A673 (cell line): ENCODE results near the gene CLEC4M.

Experiments used
- EZH2 ChIP-seq: fragments of 200-600 bp; sonication (generic); IDR thresholded peaks from 2 replicates; pipeline ENCODE4 v1.6.1; 2017; ENCODE audit warnings: borderline replicate concordance, low read depth, mild to moderate bottlenecking, mixed read lengths, antibody characterized with exemption, low read length; ENCODE audit not compliant: poor library complexity, severe bottlenecking
- TF ChIP-seq, protein P1 (sequence below): fragments of 300-800, 200-600 bp; sonication (generic); conservative IDR thresholded peaks from 2 replicates; pipeline ENCODE4 v1.5.1; 2017; ENCODE audit warnings: low read depth, mild to moderate bottlenecking, antibody characterized with exemption, low read length, moderate library complexity, mixed read lengths

DNA sequence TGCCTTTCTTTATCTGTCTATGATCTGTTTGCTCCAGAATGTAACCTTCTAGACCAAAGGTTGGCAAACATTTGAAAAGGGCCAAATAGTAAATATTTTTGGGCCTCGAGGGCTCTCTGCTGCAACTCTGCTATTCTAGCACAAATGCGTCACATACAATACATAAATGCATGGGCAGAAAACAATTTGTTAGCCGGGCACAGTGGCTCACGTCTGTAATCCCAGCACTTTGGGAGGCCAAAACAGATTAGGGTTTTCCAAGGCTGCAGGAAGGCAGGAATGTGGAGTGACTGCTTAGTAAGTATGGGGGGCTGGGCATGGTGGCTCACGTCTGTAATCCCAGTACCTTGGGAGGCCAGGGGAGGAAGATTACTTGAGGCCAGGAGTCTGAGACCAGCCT lies 45.1 kb downstream of the CLEC4M start:
- TF ChIP-seq EZH2: no peak
- TF ChIP-seq, protein P1, sequence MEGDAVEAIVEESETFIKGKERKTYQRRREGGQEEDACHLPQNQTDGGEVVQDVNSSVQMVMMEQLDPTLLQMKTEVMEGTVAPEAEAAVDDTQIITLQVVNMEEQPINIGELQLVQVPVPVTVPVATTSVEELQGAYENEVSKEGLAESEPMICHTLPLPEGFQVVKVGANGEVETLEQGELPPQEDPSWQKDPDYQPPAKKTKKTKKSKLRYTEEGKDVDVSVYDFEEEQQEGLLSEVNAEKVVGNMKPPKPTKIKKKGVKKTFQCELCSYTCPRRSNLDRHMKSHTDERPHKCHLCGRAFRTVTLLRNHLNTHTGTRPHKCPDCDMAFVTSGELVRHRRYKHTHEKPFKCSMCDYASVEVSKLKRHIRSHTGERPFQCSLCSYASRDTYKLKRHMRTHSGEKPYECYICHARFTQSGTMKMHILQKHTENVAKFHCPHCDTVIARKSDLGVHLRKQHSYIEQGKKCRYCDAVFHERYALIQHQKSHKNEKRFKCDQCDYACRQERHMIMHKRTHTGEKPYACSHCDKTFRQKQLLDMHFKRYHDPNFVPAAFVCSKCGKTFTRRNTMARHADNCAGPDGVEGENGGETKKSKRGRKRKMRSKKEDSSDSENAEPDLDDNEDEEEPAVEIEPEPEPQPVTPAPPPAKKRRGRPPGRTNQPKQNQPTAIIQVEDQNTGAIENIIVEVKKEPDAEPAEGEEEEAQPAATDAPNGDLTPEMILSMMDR: no peak
